Smooth muscle cell (in vitro differentiated cells): ENCODE data around the gene CTRB2. TPM values are rescaled to one million over a fixed set of nuclear protein-coding genes. Genes with fewer than 3 reads are reported as not detected.

Source experiments
- DNase-seq: peaks from one replicate; lab custom pipeline; 2025; ENCODE audit not compliant: unreplicated experiment; lab: John Stamatoyannopoulos, UW
- H2AFZ ChIP-seq: fragments of 200-600 bp; sonication (generic); 2 replicates; pipeline ENCODE4 v1.6.0; 2016; ENCODE audit warnings: antibody characterized with exemption, low read depth, mild to moderate bottlenecking
- H3F3A ChIP-seq: fragments of 200-600 bp; sonication (generic); 2 replicates; pipeline ENCODE4 v1.6.0; 2017; ENCODE audit warnings: antibody characterized with exemption, low read depth
- H3K27ac ChIP-seq: fragments of 200-600 bp; sonication (generic); 2 replicates; pipeline ENCODE4 v1.5.1; 2016; ENCODE audit warnings: low read depth, mild to moderate bottlenecking
- H3K27me3 ChIP-seq: fragments of 200-600 bp; sonication (generic); 2 replicates; pipeline ENCODE4 v1.6.1; 2016; ENCODE audit warnings: low read depth, mild to moderate bottlenecking
- H3K36me3 ChIP-seq: fragments of 200-600 bp; sonication (generic); 2 replicates; pipeline ENCODE4 v1.5.1; 2016; ENCODE audit warnings: low read depth
- H3K4me1 ChIP-seq: fragments of 200-600 bp; sonication (generic); 2 replicates; pipeline ENCODE4 v1.5.1; 2016; ENCODE audit warnings: low read depth
- H3K4me2 ChIP-seq: fragments of 200-600 bp; sonication (generic); 2 replicates; pipeline ENCODE4 v1.6.0; 2016; ENCODE audit warnings: mild to moderate bottlenecking
- H3K4me3 ChIP-seq: fragments of 200-600 bp; sonication (generic); 2 replicates; pipeline ENCODE4 v1.5.1; 2016; ENCODE audit warnings: mild to moderate bottlenecking
- H3K79me2 ChIP-seq: fragments of 200-600 bp; sonication (generic); 2 replicates; pipeline ENCODE4 v1.6.0; 2016; ENCODE audit warnings: low read depth, mild to moderate bottlenecking
- H3K9ac ChIP-seq: fragments of 200-600 bp; sonication (generic); 2 replicates; pipeline ENCODE4 v1.6.0; 2016; ENCODE audit warnings: low read depth
- H3K9me3 ChIP-seq: fragments of 200-600 bp; sonication (generic); replicated peaks from 2 replicates; pipeline ENCODE4 v1.5.1; 2016; ENCODE audit warnings: low read depth
- H4K20me1 ChIP-seq: fragments of 200-600 bp; sonication (generic); 2 replicates; pipeline ENCODE4 v1.6.0; 2016; ENCODE audit warnings: low read depth
- WGBS: methylation state at CpG from one replicate; pipeline ENCODE4 v1.1.7; 2016; ENCODE audit warnings: low lambda C conversion rate; 5-methylcytosine and 5-hydroxymethylcytosine counted together
- polyA plus RNA-seq: library from polyadenylated mRNA; unstranded; fragments of >200 nt; fragmentation: Nextera tagmentation; extraction: Ambion mirVana; gene quantifications from 2 replicates; pipeline ENCODE4 v1.2.1, GENCODE V29; 2016
- total RNA-seq: library from RNA; depleted of rRNA; stranded (reverse); fragments of >200 nt; gene quantifications from 2 replicates; pipeline ENCODE4 v1.2.3, GENCODE V29; 2014
- TF ChIP-seq, protein P1 (sequence below): fragments of 200-600 bp; sonication (generic); IDR thresholded peaks from 2 replicates; pipeline ENCODE4 v1.5.1; 2017; ENCODE audit warnings: borderline replicate concordance, mild to moderate bottlenecking, antibody characterized with exemption; ENCODE audit not compliant: insufficient read depth, poor library complexity, severe bottlenecking

CTRB2 gene
- total and polyA plus RNA-seq, 2 experiments from 2014 or later = 1.7 to 2.3 TPM

DNA sequence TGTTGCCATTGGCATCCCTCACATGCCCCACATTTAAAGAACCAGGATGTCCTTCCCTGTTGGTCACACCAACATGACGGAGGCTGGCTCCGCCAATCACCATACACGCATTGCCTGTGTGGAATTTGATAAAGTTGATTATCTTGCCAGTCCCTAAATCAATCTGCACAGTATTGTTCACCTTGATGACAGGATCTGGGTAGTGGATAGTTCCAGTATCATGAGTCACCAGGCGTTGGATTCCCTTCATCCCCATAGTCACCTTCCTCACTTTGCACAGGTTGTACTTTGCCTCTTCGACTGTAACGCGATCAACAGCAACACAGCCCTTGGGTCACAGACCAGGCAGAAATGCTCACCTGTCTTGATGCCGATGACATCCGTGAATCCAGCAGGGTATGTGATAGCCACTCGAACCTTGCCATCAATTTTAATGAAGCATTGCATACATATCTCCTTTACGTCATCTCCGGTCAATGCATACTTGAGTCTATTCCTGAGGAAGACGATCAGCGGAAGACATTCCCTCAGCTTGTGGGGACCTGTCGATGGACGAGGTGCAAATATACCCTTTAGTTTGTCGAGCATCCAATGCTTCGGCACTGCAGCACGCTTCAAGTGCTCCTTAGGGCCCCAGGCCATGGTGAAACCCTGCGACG, 14.2 kb downstream of the CTRB2 start:
- peaks cover 5% of the 10 kb centered on the region for H3K27me3 ChIP-seq
- H3K4me1 ChIP-seq = no peaks in the 10 kb centered on the region
- no peaks in the 10 kb centered on the region for H3F3A ChIP-seq
- DNase-seq = no peak
- no peaks in the 10 kb centered on the region for H3K9me3 ChIP-seq
- no peak overlapping the region for H3K4me3 ChIP-seq
- no peak overlapping the region for H2AFZ ChIP-seq
- peak overlapping the region; percentile 10 for H3K4me2 ChIP-seq
- TF ChIP-seq, protein P1, sequence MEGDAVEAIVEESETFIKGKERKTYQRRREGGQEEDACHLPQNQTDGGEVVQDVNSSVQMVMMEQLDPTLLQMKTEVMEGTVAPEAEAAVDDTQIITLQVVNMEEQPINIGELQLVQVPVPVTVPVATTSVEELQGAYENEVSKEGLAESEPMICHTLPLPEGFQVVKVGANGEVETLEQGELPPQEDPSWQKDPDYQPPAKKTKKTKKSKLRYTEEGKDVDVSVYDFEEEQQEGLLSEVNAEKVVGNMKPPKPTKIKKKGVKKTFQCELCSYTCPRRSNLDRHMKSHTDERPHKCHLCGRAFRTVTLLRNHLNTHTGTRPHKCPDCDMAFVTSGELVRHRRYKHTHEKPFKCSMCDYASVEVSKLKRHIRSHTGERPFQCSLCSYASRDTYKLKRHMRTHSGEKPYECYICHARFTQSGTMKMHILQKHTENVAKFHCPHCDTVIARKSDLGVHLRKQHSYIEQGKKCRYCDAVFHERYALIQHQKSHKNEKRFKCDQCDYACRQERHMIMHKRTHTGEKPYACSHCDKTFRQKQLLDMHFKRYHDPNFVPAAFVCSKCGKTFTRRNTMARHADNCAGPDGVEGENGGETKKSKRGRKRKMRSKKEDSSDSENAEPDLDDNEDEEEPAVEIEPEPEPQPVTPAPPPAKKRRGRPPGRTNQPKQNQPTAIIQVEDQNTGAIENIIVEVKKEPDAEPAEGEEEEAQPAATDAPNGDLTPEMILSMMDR = no peak
- H3K36me3 ChIP-seq = no peaks in the 10 kb centered on the region
- H3K9ac ChIP-seq = no peak overlapping the region
- H4K20me1 ChIP-seq = no peaks in the 10 kb centered on the region
- H3K79me2 ChIP-seq = no peaks in the 10 kb centered on the region
- no peak overlapping the region for H3K27ac ChIP-seq
- 66% methylated on average over 21 of the region's 21 CpGs for WGBS

DNA sequence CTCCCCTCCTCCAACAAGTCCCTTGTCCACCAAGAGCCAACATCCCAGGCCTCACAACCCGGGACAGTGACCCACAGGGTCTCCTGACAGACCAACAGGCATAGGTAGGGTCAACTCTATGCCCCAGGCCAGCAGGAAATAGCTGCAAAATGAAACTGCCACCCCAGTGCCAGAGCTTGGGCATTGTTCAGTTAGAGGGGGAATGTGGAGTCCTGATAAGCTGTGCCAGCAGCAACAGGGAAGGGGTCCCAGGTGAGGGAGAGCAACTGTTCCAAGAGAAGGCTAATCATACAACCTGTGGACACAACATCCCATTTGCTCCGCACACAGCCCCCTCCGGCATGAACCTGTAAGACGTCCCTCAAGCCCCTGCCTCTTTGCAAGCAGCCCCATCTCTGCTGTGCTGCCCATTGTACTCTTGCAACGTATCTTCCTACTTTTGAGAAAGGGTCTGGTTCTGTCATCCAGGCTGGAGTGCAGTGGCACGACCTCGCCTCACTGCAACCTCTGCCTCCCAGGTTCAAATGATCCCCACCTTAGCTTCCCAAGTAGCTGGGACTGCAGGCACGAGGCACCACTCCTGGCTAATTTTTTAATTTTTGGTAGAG, 17.2 kb downstream of the CTRB2 start:
- no peaks in the 10 kb centered on the region for H3F3A ChIP-seq
- TF ChIP-seq, protein P1 = no peak
- H3K4me3 ChIP-seq = no peak overlapping the region
- H3K79me2 ChIP-seq = no peaks in the 10 kb centered on the region
- no peaks in the 10 kb centered on the region for H4K20me1 ChIP-seq
- no peak for DNase-seq
- no peak overlapping the region for H3K4me2 ChIP-seq
- no peaks in the 10 kb centered on the region for H3K9me3 ChIP-seq
- H3K27me3 ChIP-seq = peaks cover 5% of the 10 kb centered on the region
- H3K27ac ChIP-seq = no peak overlapping the region
- no peak overlapping the region for H2AFZ ChIP-seq
- no peaks in the 10 kb centered on the region for H3K36me3 ChIP-seq
- WGBS = 89% methylated on average over 8 of the region's 8 CpGs
- H3K4me1 ChIP-seq = no peaks in the 10 kb centered on the region
- H3K9ac ChIP-seq = no peak overlapping the region

DNA sequence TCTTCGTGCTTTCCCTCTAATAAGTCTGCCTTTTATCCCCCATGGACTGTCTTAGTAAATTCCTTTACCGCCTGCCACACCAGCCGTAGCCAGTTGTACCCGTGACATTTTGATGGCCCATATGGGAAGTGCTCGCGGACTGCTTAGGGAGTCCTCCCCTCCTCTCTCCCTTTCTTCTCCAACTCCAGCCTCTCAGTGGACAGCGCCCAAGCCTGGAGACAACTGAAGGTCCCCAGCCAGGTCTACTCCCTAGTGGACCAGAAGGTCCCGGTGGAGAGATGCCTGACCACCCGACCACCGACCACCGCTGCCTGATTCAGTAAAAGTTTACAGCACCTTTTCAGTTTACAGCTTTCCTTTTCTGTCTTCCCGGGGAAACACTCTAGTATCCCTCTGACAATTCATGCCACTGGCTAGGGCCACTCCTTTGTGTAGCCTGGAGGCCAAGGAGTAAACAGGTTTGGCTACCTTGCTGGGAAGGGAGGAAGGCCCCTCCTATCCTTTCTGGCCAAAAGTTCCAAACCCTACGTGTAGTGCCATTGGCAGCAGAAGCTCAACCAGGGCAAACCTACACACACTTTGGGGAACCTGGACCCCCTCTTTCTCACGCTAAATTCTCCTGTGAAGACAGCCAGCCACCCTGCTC, 18.0 kb downstream of the CTRB2 start:
- no peak overlapping the region for H3K9ac ChIP-seq

More for the DNA sequence above, 18.0 kb downstream of the CTRB2 start:
- DNase-seq = no peak
- H3K36me3 ChIP-seq = no peaks in the 10 kb centered on the region
- TF ChIP-seq, protein P1 = no peak
- no peak overlapping the region for H2AFZ ChIP-seq
- H3K4me3 ChIP-seq = no peak overlapping the region
- no peaks in the 10 kb centered on the region for H3K79me2 ChIP-seq
- no peaks in the 10 kb centered on the region for H4K20me1 ChIP-seq
- WGBS = 86% methylated on average over 14 of the region's 14 CpGs
- no peaks in the 10 kb centered on the region for H3K4me1 ChIP-seq
- peaks cover 5% of the 10 kb centered on the region for H3K27me3 ChIP-seq
- H3F3A ChIP-seq = no peaks in the 10 kb centered on the region
- no peak overlapping the region for H3K27ac ChIP-seq
- no peak overlapping the region for H3K4me2 ChIP-seq
- no peaks in the 10 kb centered on the region for H3K9me3 ChIP-seq
